Thyroid gland (tissue), 4 donors: ENCODE results near the gene ZMIZ1. TPM values are rescaled to one million over a fixed set of nuclear protein-coding genes. Genes with fewer than 3 reads are reported as not detected.
A peak's percentile ranks its signal among the peaks of the same experiment; 100 is the strongest.

ENCODE experiments used
- DNase-seq, 2 donors: peaks; one replicate each; pipeline ENCODE4 v3.0.0-alpha.2; 2019
- H3K27ac ChIP-seq, 3 donors: fragments of 200-600 bp; sonication (generic); 1 replicate in 2 of 3; 2 replicates in 1 of 3; pipeline ENCODE4 v1.5.1; 2016 to 2019; ENCODE audit warnings: mild to moderate bottlenecking in 1 of 3, moderate library complexity in 1 of 3
- H3K27me3 ChIP-seq: fragments of 200-600 bp; sonication (generic); one replicate; pipeline ENCODE4 v1.5.1; 2019
- H3K36me3 ChIP-seq, 2 donors: fragments of 200-600 bp; sonication (generic); one replicate each; pipeline ENCODE4 v1.5.1; 2016 to 2019
- H3K4me1 ChIP-seq, 2 donors: fragments of 200-600 bp; sonication (generic); one replicate each; pipeline ENCODE4 v1.5.1; 2017 to 2019
- H3K4me3 ChIP-seq, 3 donors: fragments of 200-600 bp; sonication (generic); replicated peaks in 1 of 3; 1 replicate in 2 of 3; 2 replicates in 1 of 3; pipeline ENCODE4 v1.5.1; 2016; ENCODE audit warnings: mild to moderate bottlenecking in 1 of 3
- H3K9me3 ChIP-seq: fragments of 200-600 bp; sonication (generic); one replicate; pipeline ENCODE4 v1.5.1; 2017
- POLR2A ChIP-seq, 2 donors: fragments of 450-650 bp; IDR thresholded peaks; one replicate each; pipeline ENCODE4 v1.6.1; 2017; ENCODE audit warnings: antibody characterized with exemption in 2 of 2, mild to moderate bottlenecking in 2 of 2, moderate library complexity in 1 of 2
- WGBS, 2 donors: methylation state at CpG; one replicate each; pipeline ENCODE4 v1.1.5; 2017; 5-methylcytosine and 5-hydroxymethylcytosine counted together
- intact Hi-C: fragments of 100-400 bp; cut with DNase I; formaldehyde crosslinking; loops from one replicate; pipeline ENCODE4 v1.15.1; 2023
- total RNA-seq, 4 donors: library from RNA; depleted of rRNA; stranded (reverse); fragments of >200 nt; gene quantifications; one replicate each; pipeline ENCODE4 v1.2.3, GENCODE V29; 2016
- TF ChIP-seq, protein P1 (sequence below), 6 experiments: fragments of 200-600 bp in 3 of 6; fragments of 450-650 bp in 3 of 6; sonication (generic) in 3 of 6; IDR thresholded peaks; one replicate each; pipeline ENCODE4 v1.5.1; 2016 to 2019; ENCODE audit warnings: antibody characterized with exemption in 6 of 6, mild to moderate bottlenecking in 2 of 6, inconsistent platforms in 1 of 6, moderate library complexity in 1 of 6

Gene ZMIZ1
- total RNA-seq, 4 donors from 2014 or later, result 59.9 to 128 (median 94.4) TPM

DNA sequence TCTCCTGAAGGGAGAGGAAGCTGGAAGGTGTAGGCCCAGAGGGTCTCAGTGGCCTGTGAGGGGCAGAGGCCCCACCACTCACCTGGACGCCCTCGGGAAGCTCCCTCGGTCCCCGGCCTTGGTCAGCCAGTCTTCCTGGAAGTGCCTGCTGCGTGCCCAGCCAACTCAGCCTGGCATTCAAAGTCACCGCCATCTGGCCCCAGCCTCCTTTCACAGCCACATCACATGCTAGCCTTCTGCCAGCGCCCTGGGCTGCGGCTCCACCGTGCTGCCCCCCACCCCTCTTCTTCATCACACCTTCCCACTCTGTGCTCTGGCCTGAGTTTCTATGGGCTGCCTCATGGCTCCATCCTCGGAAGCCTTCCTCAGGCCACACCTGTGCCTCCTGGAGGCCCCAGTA is 98.0 kb downstream of the ZMIZ1 start:
- peaks cover 29% of the 10 kb centered on the region in 2 donors for H3K36me3 ChIP-seq
- no peaks in the 10 kb centered on the region for H3K9me3 ChIP-seq
- no peaks in the 10 kb centered on the region for H3K27me3 ChIP-seq
- TF ChIP-seq POLR2A (IDR thresholded peaks at IDR 0.05), result no peak
- TF ChIP-seq, protein P1, sequence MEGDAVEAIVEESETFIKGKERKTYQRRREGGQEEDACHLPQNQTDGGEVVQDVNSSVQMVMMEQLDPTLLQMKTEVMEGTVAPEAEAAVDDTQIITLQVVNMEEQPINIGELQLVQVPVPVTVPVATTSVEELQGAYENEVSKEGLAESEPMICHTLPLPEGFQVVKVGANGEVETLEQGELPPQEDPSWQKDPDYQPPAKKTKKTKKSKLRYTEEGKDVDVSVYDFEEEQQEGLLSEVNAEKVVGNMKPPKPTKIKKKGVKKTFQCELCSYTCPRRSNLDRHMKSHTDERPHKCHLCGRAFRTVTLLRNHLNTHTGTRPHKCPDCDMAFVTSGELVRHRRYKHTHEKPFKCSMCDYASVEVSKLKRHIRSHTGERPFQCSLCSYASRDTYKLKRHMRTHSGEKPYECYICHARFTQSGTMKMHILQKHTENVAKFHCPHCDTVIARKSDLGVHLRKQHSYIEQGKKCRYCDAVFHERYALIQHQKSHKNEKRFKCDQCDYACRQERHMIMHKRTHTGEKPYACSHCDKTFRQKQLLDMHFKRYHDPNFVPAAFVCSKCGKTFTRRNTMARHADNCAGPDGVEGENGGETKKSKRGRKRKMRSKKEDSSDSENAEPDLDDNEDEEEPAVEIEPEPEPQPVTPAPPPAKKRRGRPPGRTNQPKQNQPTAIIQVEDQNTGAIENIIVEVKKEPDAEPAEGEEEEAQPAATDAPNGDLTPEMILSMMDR (IDR thresholded peaks at IDR 0.05), result no peak
- H3K27ac ChIP-seq, result no peak overlapping the region
- peaks cover 13 to 32% of the 10 kb centered on the region in 2 donors for H3K4me1 ChIP-seq
- no peak for DNase-seq
- no peak overlapping the region for H3K4me3 ChIP-seq
- WGBS, 2 donors, result 94 to 97% methylated on average over 8 to 9 of the region's 10 CpGs
- intact Hi-C loops, result no loop called here

DNA sequence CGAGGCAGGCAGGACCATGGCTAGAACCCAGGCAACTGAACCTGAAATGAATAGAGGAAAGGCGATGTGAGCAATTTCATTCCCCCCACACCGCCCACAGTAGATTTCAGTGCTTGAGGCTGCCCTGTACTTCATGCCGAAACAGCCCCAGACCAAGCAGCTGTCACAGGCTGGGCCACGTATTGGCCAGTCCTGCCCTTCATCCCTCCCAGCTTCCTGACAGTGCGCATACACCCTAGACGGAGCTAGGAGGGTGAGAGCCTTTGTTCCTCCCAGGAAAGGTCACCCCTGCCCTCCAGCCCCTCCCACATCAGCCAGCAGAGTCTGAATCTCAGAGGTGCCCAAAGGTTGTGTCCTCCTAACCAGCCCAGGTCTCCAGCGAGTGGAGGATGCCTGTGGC is 98.8 kb downstream of the ZMIZ1 start:
- Histone ChIP-seq H3K4me1 (peaks cover 10 to 24% of the 10 kb centered on the region in 2 donors), H3K36me3 (peaks cover 25 to 29% of the 10 kb centered on the region in 2 donors), H3K27ac (no peak overlapping the region), H3K27me3 (no peaks in the 10 kb centered on the region), H3K4me3 (no peak overlapping the region), H3K9me3 (no peaks in the 10 kb centered on the region)
- TF ChIP-seq, protein P1 (IDR thresholded peaks at IDR 0.05), result no peak
- TF ChIP-seq POLR2A (IDR thresholded peaks at IDR 0.05), result no peak
- intact Hi-C loops, result no loop called here
- no peak for DNase-seq
- 84 to 91% methylated on average over 8 of the region's 8 CpGs for WGBS, 2 donors

DNA sequence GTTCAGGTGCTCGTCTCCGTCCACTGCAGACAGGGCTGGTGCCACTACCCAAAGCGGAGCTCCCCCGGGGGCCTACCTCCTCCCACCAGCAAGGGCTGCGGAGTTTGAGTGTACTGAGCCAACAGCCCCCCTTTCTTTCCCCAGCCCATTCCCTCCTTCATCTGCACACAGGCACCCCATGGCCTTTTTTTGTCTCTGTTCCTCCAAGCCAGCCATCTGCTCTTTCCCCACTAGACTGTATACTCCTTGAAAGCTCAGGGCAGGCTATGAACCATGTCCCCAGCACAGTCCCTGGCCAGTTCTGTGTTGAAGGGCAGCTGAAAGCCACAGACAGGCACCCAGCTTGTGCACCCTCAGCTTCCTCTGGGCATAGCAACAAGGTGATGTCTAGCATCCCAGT is 99.4 kb downstream of the ZMIZ1 start:
- no peak for DNase-seq
- Histone ChIP-seq H3K27ac (no peak overlapping the region), H3K4me3 (no peak overlapping the region), H3K36me3 (peaks cover 25 to 27% of the 10 kb centered on the region in 2 donors), H3K9me3 (no peaks in the 10 kb centered on the region), H3K4me1 (peaks cover 4 to 17% of the 10 kb centered on the region in 2 donors), H3K27me3 (no peaks in the 10 kb centered on the region)
- intact Hi-C loops, result no loop called here
- 96 to 98% methylated on average over 5 of the region's 5 CpGs for WGBS, 2 donors
- TF ChIP-seq, protein P1 (IDR thresholded peaks at IDR 0.05), result no peak
- no peak for TF ChIP-seq POLR2A (IDR thresholded peaks at IDR 0.05)

DNA sequence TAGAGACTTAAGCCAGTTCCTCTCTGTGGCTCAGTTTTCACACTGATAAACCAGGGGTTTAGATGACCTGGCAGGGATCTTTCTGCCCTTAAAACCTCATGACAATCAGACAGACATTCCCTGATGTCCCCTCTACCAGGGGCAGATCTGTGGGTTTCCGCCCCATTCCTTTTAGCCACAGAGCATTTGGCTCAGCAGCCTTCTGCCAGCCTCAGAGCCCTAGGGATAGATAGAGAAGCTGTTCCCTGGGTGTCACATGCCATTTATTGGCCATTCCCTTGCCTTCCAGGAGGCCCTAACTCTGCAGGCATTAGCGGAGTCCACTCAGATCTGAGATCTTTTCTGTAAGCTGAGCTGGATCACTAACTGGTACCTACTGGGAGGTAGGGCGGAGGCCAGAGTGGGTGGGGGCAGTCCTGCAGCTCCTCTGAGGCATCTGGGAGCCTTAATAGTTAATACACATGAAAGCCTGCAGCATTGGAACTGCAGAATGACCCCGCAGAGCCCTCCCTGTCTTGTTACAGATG is 101.5 kb downstream of the ZMIZ1 start:
- TF ChIP-seq, protein P1 (IDR thresholded peaks at IDR 0.05), result no peak
- TF ChIP-seq POLR2A (IDR thresholded peaks at IDR 0.05), result no peak
- peak overlapping the region in 1 of 3 donors; percentile 9 for H3K27ac ChIP-seq
- H3K9me3 ChIP-seq, result no peaks in the 10 kb centered on the region
- intact Hi-C loops, result no loop called here
- H3K4me3 ChIP-seq, result no peak overlapping the region
- H3K27me3 ChIP-seq, result no peaks in the 10 kb centered on the region
- WGBS, 2 donors, result 100% methylated on average over 3 to 4 of the region's 4 CpGs
- H3K36me3 ChIP-seq, result peaks cover 24 to 25% of the 10 kb centered on the region in 2 donors
- H3K4me1 ChIP-seq, result peaks cover 11 to 14% of the 10 kb centered on the region in 2 donors
- DNase-seq, result no peak

DNA sequence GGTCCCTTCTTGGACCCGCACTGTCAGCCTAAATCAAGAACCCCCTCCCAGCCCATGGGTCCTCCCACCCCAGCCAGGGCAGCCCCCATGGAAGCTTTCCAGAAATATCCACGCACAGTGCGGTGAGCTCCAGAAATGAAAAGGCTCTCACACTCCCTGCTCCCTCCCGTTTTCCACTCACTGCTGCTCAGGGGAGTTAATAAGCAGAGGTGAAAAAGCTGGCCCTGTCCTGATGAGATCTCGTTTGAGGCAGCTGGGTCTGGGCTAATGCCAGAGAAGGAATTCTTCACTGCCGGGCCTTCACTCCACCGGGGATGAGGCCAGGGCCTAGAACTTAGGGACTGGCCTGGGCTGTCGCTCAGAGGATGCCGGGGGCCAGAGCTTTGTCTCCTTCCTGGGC is 102.2 kb downstream of the ZMIZ1 start:
- WGBS, 2 donors, result 74 to 76% methylated on average over 8 to 9 of the region's 9 CpGs
- H3K27ac ChIP-seq, result peak overlapping the region in 1 of 3 donors; percentile 9

More for the DNA sequence above, 102.2 kb downstream of the ZMIZ1 start:
- H3K36me3 ChIP-seq, result peaks cover 24 to 25% of the 10 kb centered on the region in 2 donors
- H3K4me1 ChIP-seq, result peaks cover 15 to 18% of the 10 kb centered on the region in 2 donors
- intact Hi-C loops, result no loop called here
- H3K4me3 ChIP-seq, result no peak overlapping the region
- H3K9me3 ChIP-seq, result no peaks in the 10 kb centered on the region
- DNase-seq, result no peak
- H3K27me3 ChIP-seq, result no peaks in the 10 kb centered on the region
- TF ChIP-seq, protein P1 (IDR thresholded peaks at IDR 0.05), result no peak
- TF ChIP-seq POLR2A (IDR thresholded peaks at IDR 0.05), result no peak
